HepG2 (cell line): ENCODE measurements around the gene TBC1D30. TPM values are rescaled to one million over a fixed set of nuclear protein-coding genes. Genes with fewer than 3 reads are reported as not detected.

Source experiments
- ATAC-seq: fragments of 200-7000 bp; cut with Tn5 transposase; 3 replicates; pipeline ENCODE4 v1.9.1; 2020; ENCODE audit warnings: mild to moderate bottlenecking, moderate library complexity
- BruUV-seq: library from RNA; stranded (reverse); fragments of 400-500 nt; replicated peaks from 2 replicates; lab custom pipeline; 2021; lab: Mats Ljungman, UMichigan
- CTCF ChIA-PET: fragments of 300-600 bp; formaldehyde crosslinking; extraction: SDS; loops from one replicate; lab custom pipeline; 2021; ENCODE audit warnings: low total read pairs, inconsistent platforms, low intra/inter-chr PET ratio; lab: Yijun Ruan, JAX
- POLR2A ChIA-PET: fragments of 350-600 bp; sonication (Branson Sonifier 250); formaldehyde crosslinking; loops from one replicate; lab custom pipeline; 2020; ENCODE audit warnings: antibody characterized with exemption, inconsistent platforms; lab: Yijun Ruan, JAX
- DNase-seq: peaks from one replicate; pipeline ENCODE4 v3.0.0-alpha.2; 2015; ENCODE audit warnings: low spot score
- FAIRE-seq: peaks from 3 replicates; lab custom pipeline; 2011; peaks lifted over from hg19 to GRCh38; lab: Jason Lieb, UNC
- H2AFZ ChIP-seq: one replicate; pipeline ENCODE4 v1.6.1; 2011; ENCODE audit warnings: low read length, inconsistent platforms
- H3K27ac ChIP-seq: fragments of 300-600 bp; 3 replicates; pipeline ENCODE4 v1.8.0; 2011; ENCODE audit warnings: mixed run types, mild to moderate bottlenecking, mixed read lengths, low read length, inconsistent platforms; ENCODE audit not compliant: insufficient read depth; ENCODE audit errors: extremely low read length
- H3K27me3 ChIP-seq, 2 experiments: fragments of 200-600 bp in 1 of 2; 2 replicates in 1 of 2; 3 replicates in 1 of 2; pipeline versions ENCODE4 v1.6.0 to v1.8.0; 2011; ENCODE audit warnings: low read length in 2 of 2, mild to moderate bottlenecking in 2 of 2, moderate library complexity in 2 of 2, inconsistent platforms in 1 of 2; ENCODE audit not compliant: insufficient read depth in 2 of 2, control insufficient read depth in 1 of 2
- H3K36me3 ChIP-seq, 2 experiments: fragments of 200-600 bp in 1 of 2; replicated peaks in 1 of 2; 2 replicates in 1 of 2; 3 replicates in 1 of 2; pipeline versions ENCODE4 v1.5.1 to v1.8.0; 2011; ENCODE audit warnings: low read length in 2 of 2, inconsistent platforms in 1 of 2; ENCODE audit not compliant: insufficient read depth in 2 of 2, control insufficient read depth in 1 of 2
- H3K4me1 ChIP-seq: 2 replicates; pipeline ENCODE4 v1.5.1; 2012; ENCODE audit warnings: low read length, inconsistent platforms; ENCODE audit not compliant: insufficient read depth
- H3K4me2 ChIP-seq: 2 replicates; pipeline ENCODE4 v1.6.0; 2011; ENCODE audit warnings: low read depth, low read length, inconsistent platforms
- H3K4me3 ChIP-seq, 3 experiments: fragments of 200-600 bp in 1 of 3; sonication (generic), shearing (Covaris generic) in 1 of 3; replicated peaks in 1 of 3; 2 replicates each; pipeline ENCODE4 v1.5.1; 2011 to 2016; ENCODE audit warnings: low read length in 3 of 3, inconsistent platforms in 2 of 3, low read depth in 2 of 3, mild to moderate bottlenecking in 2 of 3, control low read depth in 1 of 3, mixed read lengths in 1 of 3; ENCODE audit not compliant: insufficient read depth in 1 of 3
- H3K79me2 ChIP-seq: one replicate; pipeline ENCODE4 v1.6.1; 2011; ENCODE audit warnings: low read length, inconsistent platforms; ENCODE audit not compliant: insufficient read depth
- H3K9ac ChIP-seq: 2 replicates; pipeline ENCODE4 v1.6.0; 2011; ENCODE audit warnings: mild to moderate bottlenecking, low read depth, low read length, inconsistent platforms; ENCODE audit not compliant: insufficient read depth
- H3K9me3 ChIP-seq: 2 replicates; pipeline ENCODE4 v1.5.1; 2012; ENCODE audit warnings: mild to moderate bottlenecking, low read length
- H4K20me1 ChIP-seq: 2 replicates; pipeline ENCODE4 v1.6.0; 2011; ENCODE audit warnings: inconsistent platforms, mild to moderate bottlenecking, low read length, moderate library complexity; ENCODE audit not compliant: insufficient read depth
- EP300 ChIP-seq, 3 experiments: sonication (generic) in 1 of 3; formaldehyde crosslinking in 1 of 3; IDR thresholded peaks; 2 replicates each; pipeline versions ENCODE4 v1.5.1 to v1.6.1; 2011 to 2020; ENCODE audit warnings: low read depth in 2 of 3, low read length in 2 of 3, borderline replicate concordance in 1 of 3, improper control_type of control experiment in 1 of 3, mild to moderate bottlenecking in 1 of 3, missing genetic modification reagents in 1 of 3, moderate library complexity in 1 of 3
- PATZ1 ChIP-seq: sonication (generic); formaldehyde crosslinking; IDR thresholded peaks from 2 replicates; pipeline ENCODE4 v1.4.0; 2020; ENCODE audit warnings: missing genetic modification reagents
- PRPF4 ChIP-seq: fragments of 200-400 bp; formaldehyde crosslinking; IDR thresholded peaks from 2 replicates; pipeline ENCODE4 v1.6.1; 2016; ENCODE audit warnings: low read length, low read depth; ENCODE audit not compliant: poor library complexity, severe bottlenecking
- RFX1 ChIP-seq: fragments of 450-650 bp; IDR thresholded peaks from 2 replicates; pipeline ENCODE4 v1.6.1; 2017
- RORA ChIP-seq: sonication (generic); formaldehyde crosslinking; IDR thresholded peaks from 2 replicates; pipeline ENCODE4 v1.5.0; 2020; ENCODE audit warnings: mild to moderate bottlenecking, missing genetic modification reagents, moderate library complexity
- ZMAT5 ChIP-seq: sonication (generic); formaldehyde crosslinking; IDR thresholded peaks from 2 replicates; pipeline ENCODE4 v1.5.0; 2020; ENCODE audit warnings: mild to moderate bottlenecking, low read depth, missing genetic modification reagents, borderline replicate concordance
- ZNF558 ChIP-seq: sonication (generic); formaldehyde crosslinking; IDR thresholded peaks from 2 replicates; pipeline ENCODE4 v1.9.0; 2022; ENCODE audit warnings: mild to moderate bottlenecking, missing genetic modification reagents, borderline replicate concordance
- WGBS: methylation state at CpG from one replicate; pipeline ENCODE4 v1.1.6; 2017; ENCODE audit warnings: low lambda C conversion rate; 5-methylcytosine and 5-hydroxymethylcytosine counted together
- in situ Hi-C: cut with HindIII; loops from 2 replicates; pipeline ENCODE4 v1.10.0; 2017; ENCODE audit warnings: low pct_unique_long_range_greater_than_20kb; ENCODE audit not compliant: extremely low pct_ligation_motif_present
- intact Hi-C: fragments of 100-400 bp; cut with micrococcal nuclease; formaldehyde crosslinking; loops from one replicate; pipeline ENCODE4 v1.10.0; 2022; ENCODE audit not compliant: unreplicated experiment
- polyA plus RNA-seq, 8 experiments: library from polyadenylated mRNA; depleted of rRNA in 3 of 8; stranded (reverse) in 7 of 8; unstranded in 1 of 8; fragments of >200 nt; fragmentation: Illumina TruSeq in 4 of 8; extraction: Trizol in 4 of 8; gene quantifications; 2 replicates each; pipeline versions ENCODE4 v1.2.1 to v1.2.3, GENCODE V29; 2011 to 2016; ENCODE audit warnings: low read depth in 4 of 8, missing spikeins in 1 of 8, mixed read lengths in 1 of 8; ENCODE audit not compliant: insufficient read depth in 1 of 8
- total RNA-seq, 5 experiments: library from RNA; depleted of rRNA; stranded (reverse); fragments of >200 nt; fragmentation: Illumina TruSeq; extraction: Trizol; gene quantifications; 2 replicates each; pipeline ENCODE4 v1.2.3, GENCODE V29; 2016; ENCODE audit warnings: low read depth in 1 of 5
- TF ChIP-seq, protein P1 (sequence below): sonication (generic); formaldehyde crosslinking; IDR thresholded peaks from 2 replicates; pipeline ENCODE4 v1.4.0; 2020; ENCODE audit warnings: mild to moderate bottlenecking, missing genetic modification reagents
- TF ChIP-seq, protein P2 (sequence below): sonication (generic); formaldehyde crosslinking; IDR thresholded peaks from 2 replicates; pipeline ENCODE4 v1.8.0; 2022; ENCODE audit warnings: low read depth, missing genetic modification reagents
- TF ChIP-seq, protein P3 (sequence below): sonication (generic); formaldehyde crosslinking; IDR thresholded peaks from 2 replicates; pipeline ENCODE4 v1.5.0; 2020; ENCODE audit warnings: missing genetic modification reagents

The TBC1D30 gene
- total and polyA plus RNA-seq, 2 of the 13 experiments (the other 11 are each of a cell fraction or from before 2014, with no cell fraction given) = 0.42 to 0.67 TPM

DNA sequence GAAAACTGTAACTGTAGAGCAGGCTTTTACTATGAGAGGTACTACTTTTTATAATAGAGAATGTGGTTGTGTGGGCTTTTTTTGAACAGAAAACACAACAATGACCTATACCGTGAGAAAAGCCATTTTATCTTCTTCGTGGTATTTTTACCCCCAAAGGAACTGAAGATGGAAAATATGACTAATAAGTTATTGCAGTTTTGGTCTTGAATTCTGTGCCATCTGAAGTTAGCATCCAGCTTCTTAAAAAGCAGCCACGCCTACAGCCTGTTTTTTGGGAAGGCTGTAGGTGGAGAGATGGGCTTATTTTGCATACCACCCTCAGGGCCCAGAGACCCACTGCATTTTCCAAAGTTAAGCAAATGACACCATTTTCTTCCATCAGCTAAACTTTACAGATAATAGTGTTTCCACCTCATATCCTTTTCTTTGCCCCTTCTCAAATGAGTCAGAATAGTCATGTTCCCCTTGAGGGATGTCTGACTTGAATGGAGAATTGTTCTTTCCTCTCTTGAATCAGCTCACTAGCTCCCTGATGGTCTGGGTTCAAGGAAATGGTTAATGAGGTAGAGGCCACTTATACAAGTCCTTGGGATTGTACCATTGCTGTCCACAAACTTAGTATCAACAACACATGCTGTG lies 53.0 kb downstream of the TBC1D30 start:
- ATAC-seq (no peak), DNase-seq (no peak), FAIRE-seq (no peak)
- TF ChIP-seq, protein P1, sequence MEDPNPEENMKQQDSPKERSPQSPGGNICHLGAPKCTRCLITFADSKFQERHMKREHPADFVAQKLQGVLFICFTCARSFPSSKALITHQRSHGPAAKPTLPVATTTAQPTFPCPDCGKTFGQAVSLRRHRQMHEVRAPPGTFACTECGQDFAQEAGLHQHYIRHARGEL (CRISPR knock-in tag) = no peak
- TF ChIP-seq ZMAT5 (CRISPR knock-in tag) (no peak), RFX1 (no peak), EP300 (IDR thresholded peaks at IDR 0.05; ENCODE audit: low read depth in 2 of 2, low read length in 2 of 2) (no peak), EP300 (CRISPR knock-in tag; IDR thresholded peaks at IDR 0.05; ENCODE audit: borderline replicate concordance) (no peak), ZNF558 (CRISPR knock-in tag) (no peak), PRPF4 (no peak), RORA (CRISPR knock-in tag) (no peak), PATZ1 (CRISPR knock-in tag) (no peak)
- TF ChIP-seq, protein P2, sequence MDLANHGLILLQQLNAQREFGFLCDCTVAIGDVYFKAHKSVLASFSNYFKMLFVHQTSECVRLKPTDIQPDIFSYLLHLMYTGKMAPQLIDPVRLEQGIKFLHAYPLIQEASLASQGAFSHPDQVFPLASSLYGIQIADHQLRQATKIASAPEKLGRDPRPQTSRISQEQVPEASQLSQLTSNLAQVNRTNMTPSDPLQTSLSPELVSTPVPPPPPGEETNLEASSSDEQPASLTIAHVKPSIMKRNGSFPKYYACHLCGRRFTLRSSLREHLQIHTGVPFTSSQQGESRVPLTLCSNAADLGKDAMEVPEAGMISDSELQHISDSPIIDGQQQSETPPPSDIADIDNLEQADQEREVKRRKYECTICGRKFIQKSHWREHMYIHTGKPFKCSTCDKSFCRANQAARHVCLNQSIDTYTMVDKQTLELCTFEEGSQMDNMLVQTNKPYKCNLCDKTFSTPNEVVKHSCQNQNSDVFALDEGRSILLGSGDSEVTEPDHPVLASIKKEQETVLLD (CRISPR knock-in tag) = no peak
- TF ChIP-seq, protein P3, sequence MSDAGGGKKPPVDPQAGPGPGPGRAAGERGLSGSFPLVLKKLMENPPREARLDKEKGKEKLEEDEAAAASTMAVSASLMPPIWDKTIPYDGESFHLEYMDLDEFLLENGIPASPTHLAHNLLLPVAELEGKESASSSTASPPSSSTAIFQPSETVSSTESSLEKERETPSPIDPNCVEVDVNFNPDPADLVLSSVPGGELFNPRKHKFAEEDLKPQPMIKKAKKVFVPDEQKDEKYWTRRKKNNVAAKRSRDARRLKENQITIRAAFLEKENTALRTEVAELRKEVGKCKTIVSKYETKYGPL = no peak
- Histone ChIP-seq H3K27ac (no peak overlapping the region), H3K4me1 (no peaks in the 10 kb centered on the region), H3K9ac (no peak overlapping the region), H3K27me3 (no peaks in the 10 kb centered on the region), H3K79me2 (no peaks in the 10 kb centered on the region), H4K20me1 (no peaks in the 10 kb centered on the region), H3K4me3 (no peak overlapping the region), H3K4me2 (no peak overlapping the region), H3K36me3 (no peaks in the 10 kb centered on the region), H2AFZ (no peak overlapping the region), H3K9me3 (no peaks in the 10 kb centered on the region)
- no TSS peak for BruUV-seq
- in situ Hi-C loops = loop anchor here (25.0 kb wide), 2 partner anchors 385 to 1235 kb away; no protein-coding TSS in a partner anchor
- ChIA-PET POLR2A (no interaction called here), CTCF (no interaction called here)
- intact Hi-C loops = no loop called here
- WGBS = 50% methylated on average over 3 of the region's 3 CpGs
